Mammary epithelial cell (primary cell): ENCODE results near the gene SLC7A10.

Experiments
- CTCF ChIP-seq, 2 donors: IDR thresholded peaks in 1 of 2; conservative IDR thresholded peaks in 1 of 2; 2 replicates each; pipeline ENCODE4 v1.5.1; 2011 to 2012; ENCODE audit warnings: inconsistent platforms in 2 of 2, low read length in 2 of 2, mild to moderate bottlenecking in 2 of 2, control low read depth in 1 of 2, low read depth in 1 of 2; ENCODE audit not compliant: insufficient read depth in 1 of 2; ENCODE audit errors: extremely low read depth in 1 of 2
- EZH2 ChIP-seq: IDR thresholded peaks from 2 replicates; pipeline ENCODE4 v1.6.1; 2012; ENCODE audit warnings: low read length, inconsistent platforms, borderline replicate concordance

- TF ChIP-seq CTCF (conservative IDR thresholded peaks at IDR 0.05 in 1 of 2, IDR thresholded peaks at IDR 0.05 in 1 of 2; ENCODE audit: extremely low read depth in 1 of 2, insufficient read depth in 1 of 2, low read depth in 1 of 2, low read length in 2 of 2) (no peak), EZH2 (no peak)
These were observed 4.0 kb downstream of the SLC7A10 start for GRCh38 chr19:33221638-33222037.
